GM19035 (cell line): ENCODE measurements around the gene ACTL6B.

Source experiments
- ATAC-seq: cut with Tn5 transposase; IDR thresholded peaks from one replicate; pipeline ENCODE4 v1.9.1; 2021; ENCODE audit not compliant: unreplicated experiment

The ACTL6B gene

DNA sequence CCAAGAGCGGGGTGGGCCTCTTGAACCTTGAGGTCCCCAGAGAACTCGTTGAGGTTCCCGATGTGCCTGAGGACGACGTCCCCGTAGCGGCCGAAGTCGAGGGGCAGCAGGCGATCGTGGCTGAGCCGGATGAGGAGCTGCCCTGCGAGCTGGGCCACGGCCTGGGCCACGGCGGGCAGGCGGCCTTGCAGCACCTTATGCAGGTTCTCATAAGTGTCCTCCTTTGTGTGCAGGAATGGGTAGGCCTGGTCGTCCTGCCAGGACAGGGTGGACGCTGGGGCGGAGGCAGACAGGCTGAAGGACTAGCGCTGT is 29.1 kb downstream of the ACTL6B start:
- ATAC-seq = no peak

GRCh38 chr7:100626530-100627237 is 29.6 kb downstream of the ACTL6B start:
- peak; percentile 85 for ATAC-seq

DNA sequence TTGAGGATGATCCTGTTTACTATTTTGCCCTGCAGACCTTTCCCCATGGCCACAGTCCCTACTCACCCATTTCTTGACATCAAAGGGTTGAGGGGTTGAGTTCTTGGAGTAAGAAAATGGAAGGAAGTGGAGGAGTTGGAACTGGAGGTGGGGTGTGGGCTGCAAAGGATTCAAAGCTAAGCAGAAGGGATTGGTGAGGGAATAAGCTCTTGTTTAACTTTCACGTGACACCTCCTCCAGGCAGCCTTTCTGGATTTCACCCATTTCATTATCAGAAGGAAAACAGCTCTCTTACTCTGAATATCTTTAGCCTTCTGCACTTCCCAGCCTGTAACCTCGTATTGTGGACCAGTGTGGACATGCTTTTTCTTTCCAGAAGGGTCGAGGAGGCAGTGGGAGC is 30.2 kb downstream of the ACTL6B start:
- no peak for ATAC-seq

GRCh38 chr7:100623951-100624824 is 32.1 kb downstream of the ACTL6B start:
- ATAC-seq = no peak

- no peak for ATAC-seq
These were observed 34.7 kb downstream of the ACTL6B start for GRCh38 chr7:100621554-100621953.

- ATAC-seq = no peak
These were observed 35.4 kb downstream of the ACTL6B start for GRCh38 chr7:100620804-100621203.

- ATAC-seq = no peak
These were observed 36.0 kb downstream of the ACTL6B start for GRCh38 chr7:100620239-100620638.

DNA sequence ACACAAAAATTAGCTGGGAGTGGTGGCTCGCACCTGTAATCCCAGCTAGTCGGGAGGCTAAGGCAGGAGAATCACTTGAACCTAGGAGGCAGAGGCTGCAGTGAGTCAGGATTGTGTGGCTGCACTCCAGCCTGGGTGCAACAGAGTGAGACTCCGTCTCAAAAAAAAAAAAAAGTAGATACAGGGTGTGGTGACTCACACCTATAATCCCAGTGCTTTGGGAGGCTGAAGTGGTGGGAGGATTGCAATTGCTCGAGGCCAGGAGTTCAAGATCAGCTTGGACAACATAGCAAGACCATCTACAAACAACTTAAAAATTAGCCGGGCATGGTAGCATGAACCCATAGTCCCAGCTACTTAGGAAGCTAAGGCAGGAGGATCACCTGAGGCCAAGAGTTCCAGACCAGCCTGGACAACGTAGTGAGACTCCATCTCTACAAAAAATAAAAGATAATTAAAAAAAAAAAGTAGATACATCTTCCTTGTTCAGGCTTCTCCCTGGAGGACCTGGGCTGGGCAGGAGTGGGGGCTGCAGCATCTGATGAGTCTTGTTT is 41.9 kb downstream of the ACTL6B start:
- no peak for ATAC-seq

DNA sequence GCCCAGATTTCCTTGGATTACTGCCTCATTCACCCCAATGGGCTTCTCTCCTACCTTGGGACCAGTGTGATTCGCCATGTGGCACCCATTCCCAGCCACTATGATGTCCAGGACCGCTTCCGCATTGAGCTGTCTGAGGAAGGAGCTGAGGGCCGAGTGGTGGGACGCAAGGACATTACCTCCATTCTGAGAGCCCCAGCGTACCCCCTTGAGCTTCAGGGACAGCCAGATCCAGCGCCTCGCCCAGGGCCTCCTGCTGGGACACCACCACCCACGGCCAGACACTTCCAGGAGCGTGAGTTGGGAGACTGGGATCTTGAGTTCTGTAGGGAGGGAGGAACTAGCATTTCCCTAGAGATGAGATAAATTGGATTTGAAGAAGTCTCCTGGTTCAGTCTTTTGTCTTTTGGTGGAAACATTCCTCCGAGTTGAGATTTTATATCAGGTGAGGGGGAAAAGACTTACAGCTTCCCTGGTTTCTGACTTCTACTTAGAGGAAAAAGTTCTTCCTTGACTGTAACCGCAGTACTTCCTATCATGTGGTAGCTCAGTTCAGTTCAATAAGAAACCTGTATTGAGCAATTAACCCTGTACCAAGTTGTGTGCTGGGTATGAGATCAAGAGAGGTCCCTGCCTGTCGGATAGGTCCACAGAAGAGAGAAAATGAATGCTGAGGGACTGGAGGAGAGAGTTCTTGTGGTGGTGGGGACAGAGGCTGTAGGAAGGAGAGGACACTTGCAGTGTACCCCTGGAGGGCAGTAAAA is 42.7 kb downstream of the ACTL6B start:
- no peak for ATAC-seq

DNA sequence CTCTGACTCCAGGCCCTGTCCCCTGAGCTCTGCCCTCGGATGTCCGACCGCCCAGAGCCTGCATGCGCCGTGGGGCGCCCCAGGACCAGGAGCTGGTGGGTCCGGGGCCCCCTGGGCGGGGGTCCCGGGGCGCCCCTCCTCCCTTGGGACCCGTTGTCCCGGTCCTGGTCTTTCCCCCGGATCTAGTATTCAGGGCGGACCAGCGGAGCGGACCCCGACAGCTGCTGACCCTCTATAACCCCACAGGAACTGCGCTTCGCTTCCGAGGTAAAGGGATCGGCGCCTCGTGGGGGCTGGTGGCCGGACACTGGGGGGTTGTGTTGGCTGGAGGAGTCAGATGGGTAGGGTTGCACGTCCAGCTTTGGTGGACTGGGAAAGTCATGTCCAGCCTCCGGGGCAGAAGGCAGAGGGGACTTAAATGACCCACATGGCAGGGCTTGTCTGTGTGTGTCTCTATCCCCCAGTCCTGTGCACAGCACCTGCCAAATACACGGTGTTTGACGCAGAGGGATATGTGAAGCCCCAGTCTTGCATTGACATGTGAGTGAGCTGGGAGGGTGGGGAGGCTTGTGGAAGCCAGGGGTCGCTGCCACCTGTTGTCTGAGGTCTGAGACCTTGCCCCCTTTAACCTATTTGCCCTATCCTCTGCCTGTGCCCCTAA is 43.4 kb downstream of the ACTL6B start:
- ATAC-seq = no peak

GRCh38 chr7:100611983-100612729 is 44.1 kb downstream of the ACTL6B start, which contains the start of gene MOSPD3:
Gene MOSPD3 (plus strand): TSS chr7:100612540. CDS start chr7:100612792, 252 bp downstream.
- peak; percentile 91 for ATAC-seq

DNA sequence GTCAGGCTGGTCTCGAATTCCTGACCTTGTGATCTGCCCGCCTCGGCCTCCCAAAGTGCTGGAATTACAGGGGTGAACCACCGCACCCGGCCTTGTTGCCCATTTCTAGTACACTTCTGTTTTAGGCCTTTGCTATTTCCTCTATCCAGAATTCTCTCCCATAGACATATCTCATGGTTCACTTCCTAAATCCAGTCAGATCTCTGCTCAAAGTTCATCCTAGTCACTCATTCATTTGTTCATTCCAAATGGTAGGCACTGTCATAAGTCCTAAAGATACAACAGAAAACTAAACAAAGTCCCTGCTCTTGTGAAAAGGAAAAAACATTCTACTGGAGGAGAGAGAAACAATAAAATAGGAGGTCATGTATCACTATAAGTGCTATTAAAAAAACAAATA is 46.3 kb downstream of the ACTL6B start:
- no peak for ATAC-seq

- ATAC-seq = no peak
These were observed 49.1 kb downstream of the ACTL6B start for GRCh38 chr7:100607111-100607510.

GRCh38 chr7:100606313-100606712 is 49.9 kb downstream of the ACTL6B start:
- no peak for ATAC-seq

DNA sequence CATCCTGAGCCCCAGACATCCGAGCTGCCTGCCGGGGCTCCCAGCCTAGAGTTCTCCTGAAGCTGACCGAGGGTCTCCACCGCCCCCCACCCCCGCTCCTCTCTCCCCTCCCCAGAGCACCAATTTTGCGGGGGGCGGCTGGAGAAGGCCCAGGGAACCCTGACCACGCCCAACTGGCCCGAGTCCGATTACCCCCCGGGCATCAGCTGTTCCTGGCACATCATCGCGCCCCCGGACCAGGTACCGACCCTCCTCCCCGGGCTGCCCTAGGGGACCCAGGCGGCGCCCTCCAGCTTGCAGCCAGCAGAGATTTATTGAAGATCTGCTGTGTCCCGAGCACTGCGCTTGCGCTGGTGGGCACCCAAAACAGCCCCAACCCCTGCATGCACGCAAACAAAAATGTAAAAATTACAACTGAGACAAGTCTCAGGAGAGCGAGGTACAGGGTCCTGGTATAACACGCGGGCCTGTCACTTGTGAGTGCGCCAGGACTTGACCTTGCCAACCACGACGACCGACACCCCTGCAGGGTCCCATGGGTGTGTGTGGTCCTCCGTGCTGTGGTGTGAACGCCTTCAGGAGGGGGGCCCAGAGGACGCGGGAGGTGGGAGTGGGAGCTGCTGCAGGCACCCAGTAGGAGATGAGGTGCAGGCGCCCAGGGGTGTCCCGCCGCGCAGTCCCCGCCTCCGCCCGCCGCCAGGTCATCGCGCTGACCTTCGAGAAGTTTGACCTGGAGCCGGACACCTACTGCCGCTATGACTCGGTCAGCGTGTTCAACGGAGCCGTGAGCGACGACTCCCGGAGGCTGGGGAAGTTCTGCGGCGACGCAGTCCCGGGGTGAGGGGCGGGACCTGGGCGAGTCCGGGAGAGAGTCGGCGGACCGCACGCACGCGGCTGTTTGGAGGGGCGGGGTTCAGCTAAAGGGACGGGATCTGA is 51.0 kb downstream of the ACTL6B start:
- no peak for ATAC-seq

DNA sequence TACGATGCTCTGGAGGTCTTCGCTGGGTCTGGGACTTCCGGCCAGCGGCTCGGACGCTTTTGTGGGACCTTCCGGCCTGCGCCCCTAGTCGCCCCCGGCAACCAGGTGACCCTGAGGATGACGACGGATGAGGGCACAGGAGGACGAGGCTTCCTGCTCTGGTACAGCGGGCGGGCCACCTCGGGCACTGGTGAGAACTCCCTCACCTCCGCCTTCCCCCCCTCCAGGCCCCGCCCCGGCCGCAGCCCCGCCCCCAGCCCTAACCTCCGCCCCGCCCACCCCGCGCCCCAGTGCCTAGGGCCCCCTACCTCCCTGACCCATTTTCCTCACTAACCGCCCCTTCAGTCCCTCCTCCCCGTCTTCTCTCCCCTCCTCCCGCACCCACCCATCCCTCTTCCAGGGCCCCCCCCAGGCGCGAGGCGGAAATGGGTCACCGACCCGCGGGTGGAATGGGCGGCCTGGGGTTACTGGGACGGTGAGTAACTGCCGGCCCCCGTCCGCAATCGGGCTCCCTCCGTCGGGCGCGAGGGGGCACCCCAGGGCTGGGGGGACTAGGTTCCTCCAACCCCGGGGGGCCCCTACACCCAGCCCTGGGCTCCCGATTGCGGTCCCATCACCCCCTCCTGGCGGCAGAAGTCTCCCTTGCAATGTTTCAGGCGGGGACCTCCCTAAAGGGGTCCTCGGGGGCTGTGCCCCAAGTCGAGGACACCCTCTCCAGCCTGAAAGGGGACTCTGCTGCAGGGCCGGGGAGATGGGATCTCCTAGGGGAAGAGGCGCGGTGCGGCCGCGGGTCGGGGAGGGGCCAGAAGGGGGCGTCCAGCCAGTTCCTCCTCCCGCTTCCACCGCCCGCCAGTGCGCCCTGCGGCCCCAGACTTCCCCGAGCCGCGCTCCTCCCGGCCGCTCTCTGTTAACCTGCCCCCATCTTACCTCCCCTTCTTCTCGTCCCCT is 51.9 kb downstream of the ACTL6B start:
- peak; percentile 47 for ATAC-seq

DNA sequence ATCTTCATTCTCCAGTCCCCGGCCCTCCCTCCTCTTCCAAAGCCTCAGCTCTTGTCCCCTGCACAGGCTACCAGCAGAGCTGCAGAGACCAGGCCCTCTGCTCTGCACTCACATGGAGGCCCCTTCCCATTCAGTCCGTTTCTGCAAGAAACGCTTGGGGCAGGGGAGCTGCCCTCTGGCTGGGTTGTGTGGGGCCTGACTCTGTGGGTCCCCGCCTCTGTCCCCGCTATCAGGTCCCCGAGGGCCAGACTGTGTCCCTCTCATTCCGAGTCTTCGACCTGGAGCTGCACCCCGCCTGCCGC is 52.6 kb downstream of the ACTL6B start:
- ATAC-seq = no peak
